ENCODE data around the gene FAM53B.

DNA sequence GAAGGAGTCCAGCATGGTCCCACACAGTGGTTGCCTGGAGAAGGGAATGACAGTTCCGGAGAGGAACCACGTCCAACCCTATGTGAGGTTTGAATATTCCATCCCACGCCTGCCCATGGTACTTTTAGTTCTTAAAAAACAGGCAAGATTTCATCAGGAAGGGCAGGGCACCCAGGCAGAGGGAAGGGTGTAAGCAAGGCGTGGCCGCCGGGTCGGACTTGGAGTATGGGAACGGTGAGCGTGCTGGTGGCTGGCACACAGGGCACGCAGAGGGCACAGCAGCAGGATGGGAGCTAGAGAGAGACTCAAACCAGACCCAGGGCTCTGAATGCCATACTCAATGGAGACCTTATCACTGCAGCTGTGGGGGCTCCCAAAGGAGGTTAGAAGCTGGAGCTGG lies 34.3 kb downstream of the FAM53B start:
- TF ChIP-seq, protein P1, sequence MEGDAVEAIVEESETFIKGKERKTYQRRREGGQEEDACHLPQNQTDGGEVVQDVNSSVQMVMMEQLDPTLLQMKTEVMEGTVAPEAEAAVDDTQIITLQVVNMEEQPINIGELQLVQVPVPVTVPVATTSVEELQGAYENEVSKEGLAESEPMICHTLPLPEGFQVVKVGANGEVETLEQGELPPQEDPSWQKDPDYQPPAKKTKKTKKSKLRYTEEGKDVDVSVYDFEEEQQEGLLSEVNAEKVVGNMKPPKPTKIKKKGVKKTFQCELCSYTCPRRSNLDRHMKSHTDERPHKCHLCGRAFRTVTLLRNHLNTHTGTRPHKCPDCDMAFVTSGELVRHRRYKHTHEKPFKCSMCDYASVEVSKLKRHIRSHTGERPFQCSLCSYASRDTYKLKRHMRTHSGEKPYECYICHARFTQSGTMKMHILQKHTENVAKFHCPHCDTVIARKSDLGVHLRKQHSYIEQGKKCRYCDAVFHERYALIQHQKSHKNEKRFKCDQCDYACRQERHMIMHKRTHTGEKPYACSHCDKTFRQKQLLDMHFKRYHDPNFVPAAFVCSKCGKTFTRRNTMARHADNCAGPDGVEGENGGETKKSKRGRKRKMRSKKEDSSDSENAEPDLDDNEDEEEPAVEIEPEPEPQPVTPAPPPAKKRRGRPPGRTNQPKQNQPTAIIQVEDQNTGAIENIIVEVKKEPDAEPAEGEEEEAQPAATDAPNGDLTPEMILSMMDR (IDR thresholded peaks at IDR 0.05), result no peak
- no peak for TF ChIP-seq POLR2AphosphoS5 (IDR thresholded peaks at IDR 0.05)
- TF ChIP-seq POLR2A (IDR thresholded peaks at IDR 0.05), result no peak

Measured in breast epithelium (tissue), 3 donors.